WTC11 (cell line): ENCODE measurements around the gene BMPR1B. TPM values are rescaled to one million over a fixed set of nuclear protein-coding genes. Genes with fewer than 3 reads are reported as not detected.
A peak's percentile ranks its signal among the peaks of the same experiment; 100 is the strongest.

Source experiments
- ATAC-seq: fragments of 200-7000 bp; cut with Tn5 transposase; 2 replicates; pipeline ENCODE4 v1.10.0; 2021; ENCODE audit warnings: mild to moderate bottlenecking, moderate library complexity
- CTCF ChIA-PET: fragments of 300-600 bp; sonication (Branson Sonifier 250); formaldehyde crosslinking; loops from one replicate; lab custom pipeline; 2021; ENCODE audit warnings: antibody characterized with exemption; lab: Charles Lee
- POLR2A ChIA-PET: fragments of 350-600 bp; sonication (Branson Sonifier 250); formaldehyde crosslinking; loops from one replicate; lab custom pipeline; 2021; ENCODE audit warnings: antibody characterized with exemption; lab: Charles Lee
- DNase-seq: peaks from one replicate; pipeline ENCODE4 v3.0.0; 2021; ENCODE audit warnings: low spot score
- H3K27ac Mint-ChIP-seq: 2 replicates; pipeline ENCODE4 v1.8.0; 2021; ENCODE audit warnings: mixed read lengths
- H3K27me3 Mint-ChIP-seq: 2 replicates; pipeline ENCODE4 v1.8.0; 2021; ENCODE audit warnings: low read depth, mild to moderate bottlenecking, moderate library complexity, mixed read lengths
- H3K36me3 Mint-ChIP-seq: 2 replicates; pipeline ENCODE4 v1.8.0; 2021; ENCODE audit warnings: mixed read lengths
- H3K4me1 Mint-ChIP-seq: 2 replicates; pipeline ENCODE4 v1.8.0; 2022; ENCODE audit warnings: mixed read lengths
- H3K4me3 Mint-ChIP-seq: 2 replicates; pipeline ENCODE4 v1.8.0; 2021; ENCODE audit warnings: mild to moderate bottlenecking, moderate library complexity, mixed read lengths
- H3K9me3 Mint-ChIP-seq: 2 replicates; pipeline ENCODE4 v1.8.0; 2021; ENCODE audit warnings: mixed read lengths
- AR ChIP-seq: fragments of 250-450 bp; sonication (Bioruptor Pico); IDR thresholded peaks from 2 replicates; pipeline ENCODE4 v1.9.0; 2021; ENCODE audit warnings: mild to moderate bottlenecking
- ARID4B ChIP-seq: sonication (generic); formaldehyde crosslinking; IDR thresholded peaks from 2 replicates; pipeline ENCODE4 v1.8.0; 2023; ENCODE audit warnings: missing genetic modification reagents, mild to moderate bottlenecking, borderline replicate concordance
- CBFB ChIP-seq: sonication (generic); formaldehyde crosslinking; IDR thresholded peaks from 2 replicates; pipeline ENCODE4 v1.8.1; 2022; ENCODE audit warnings: mild to moderate bottlenecking, low read depth, missing genetic modification reagents
- CTCF ChIP-seq: fragments of 200-600 bp; IDR thresholded peaks from 2 replicates; pipeline ENCODE4 v1.8.0; 2022; ENCODE audit warnings: antibody characterized with exemption
- E2F1 ChIP-seq: sonication (generic); formaldehyde crosslinking; IDR thresholded peaks from 2 replicates; pipeline ENCODE4 v1.8.0; 2022; ENCODE audit warnings: mild to moderate bottlenecking, missing genetic modification reagents
- ERG ChIP-seq: fragments of 250-450 bp; sonication (Bioruptor Pico); IDR thresholded peaks from 2 replicates; pipeline ENCODE4 v1.8.0; 2021; ENCODE audit warnings: mild to moderate bottlenecking
- GRHL2 ChIP-seq: fragments of 250-450 bp; sonication (Bioruptor Pico); IDR thresholded peaks from 2 replicates; pipeline ENCODE4 v1.8.0; 2022; ENCODE audit warnings: mild to moderate bottlenecking, moderate library complexity; ENCODE audit not compliant: insufficient replicate concordance, severe bottlenecking
- HMGA2 ChIP-seq: fragments of 250-450 bp; sonication (Bioruptor Pico); IDR thresholded peaks from 2 replicates; pipeline ENCODE4 v1.4.0; 2021; ENCODE audit warnings: mild to moderate bottlenecking, moderate library complexity
- JAZF1 ChIP-seq: fragments of 250-450 bp; sonication (Bioruptor Pico); IDR thresholded peaks from 2 replicates; pipeline ENCODE4 v1.9.0; 2021; ENCODE audit warnings: moderate library complexity, mild to moderate bottlenecking, inconsistent platforms
- MXD4 ChIP-seq: fragments of 250-450 bp; sonication (Bioruptor Pico); IDR thresholded peaks from 2 replicates; pipeline ENCODE4 v1.8.0; 2021; ENCODE audit warnings: mild to moderate bottlenecking, moderate library complexity, borderline replicate concordance
- NFYB ChIP-seq: sonication (generic); formaldehyde crosslinking; conservative IDR thresholded peaks from 2 replicates; pipeline ENCODE4 v1.8.0; 2022; ENCODE audit warnings: low read depth, missing genetic modification reagents
- NR3C1 ChIP-seq: sonication (generic); formaldehyde crosslinking; conservative IDR thresholded peaks from 2 replicates; pipeline ENCODE4 v1.8.1; 2023; ENCODE audit warnings: low read depth, mild to moderate bottlenecking, missing genetic modification reagents
- SOX15 ChIP-seq: fragments of 250-450 bp; sonication (Bioruptor Pico); IDR thresholded peaks from 2 replicates; pipeline ENCODE4 v1.9.0; 2021; ENCODE audit warnings: mild to moderate bottlenecking
- SP1 ChIP-seq: sonication (generic); formaldehyde crosslinking; conservative IDR thresholded peaks from 2 replicates; pipeline ENCODE4 v1.8.1; 2022; ENCODE audit warnings: missing genetic modification reagents
- TEAD1 ChIP-seq: sonication (generic); formaldehyde crosslinking; IDR thresholded peaks from 2 replicates; pipeline ENCODE4 v1.8.0; 2022; ENCODE audit warnings: mild to moderate bottlenecking, missing genetic modification reagents
- TP53 ChIP-seq: sonication (generic); formaldehyde crosslinking; IDR thresholded peaks from 2 replicates; pipeline ENCODE4 v1.8.1; 2023; ENCODE audit warnings: mild to moderate bottlenecking, missing genetic modification reagents
- ZBTB43 ChIP-seq: sonication (generic); formaldehyde crosslinking; IDR thresholded peaks from 2 replicates; pipeline ENCODE4 v1.8.1; 2023; ENCODE audit warnings: mild to moderate bottlenecking, missing genetic modification reagents
- ZNF263 ChIP-seq: sonication (generic); formaldehyde crosslinking; IDR thresholded peaks from 2 replicates; pipeline ENCODE4 v1.8.1; 2022; ENCODE audit warnings: low read depth, mild to moderate bottlenecking, moderate library complexity, missing genetic modification reagents
- ZNF317 ChIP-seq: sonication (generic); formaldehyde crosslinking; IDR thresholded peaks from 2 replicates; pipeline ENCODE4 v1.8.1; 2023; ENCODE audit warnings: low read depth, mild to moderate bottlenecking, moderate library complexity, missing genetic modification reagents, borderline replicate concordance
- ZNF396 ChIP-seq: fragments of 250-450 bp; sonication (Bioruptor Pico); IDR thresholded peaks from 2 replicates; pipeline ENCODE4 v1.8.0; 2021; ENCODE audit warnings: mild to moderate bottlenecking, moderate library complexity, borderline replicate concordance
- ZNF416 ChIP-seq: fragments of 250-450 bp; sonication (Bioruptor Pico); IDR thresholded peaks from 2 replicates; pipeline ENCODE4 v1.9.0; 2021; ENCODE audit warnings: mild to moderate bottlenecking, inconsistent platforms
- ZNF512 ChIP-seq: sonication (generic); formaldehyde crosslinking; IDR thresholded peaks from 2 replicates; pipeline ENCODE4 v1.8.1; 2022; ENCODE audit warnings: missing genetic modification reagents, borderline replicate concordance
- total RNA-seq: library from RNA; stranded (reverse); gene quantifications from 3 replicates; pipeline ENCODE4 v1.2.3, GENCODE V29; 2021

The BMPR1B gene
- total RNA-seq, 1 experiment from 2014 or later = 0.77 TPM

- ChIA-PET CTCF (no interaction called here), POLR2A (no interaction called here)
- Mint-ChIP-seq H3K4me1 (peaks cover 14% of the 10 kb centered on the region), H3K4me3 (no peak overlapping the region), H3K36me3 (no peaks in the 10 kb centered on the region), H3K9me3 (peaks cover 1% of the 10 kb centered on the region), H3K27ac (no peak overlapping the region), H3K27me3 (no peaks in the 10 kb centered on the region)
- DNase-seq = no peak
- no peak for ATAC-seq
- TF ChIP-seq ZNF416 (CRISPR knock-in tag) (no peak), SOX15 (CRISPR knock-in tag) (no peak), GRHL2 (CRISPR knock-in tag) (no peak), AR (CRISPR knock-in tag) (no peak), ZNF512 (no peak), ZNF396 (no peak), TEAD1 (CRISPR knock-in tag) (no peak), NR3C1 (CRISPR knock-in tag) (no peak), NFYB (CRISPR knock-in tag) (no peak), ZNF317 (CRISPR knock-in tag) (no peak), JAZF1 (CRISPR knock-in tag) (no peak), E2F1 (no peak), CTCF (no peak), CBFB (CRISPR knock-in tag) (no peak), HMGA2 (CRISPR knock-in tag) (no peak), ZBTB43 (no peak)
- TF ChIP-seq, all 79 proteins: peak for 0
These were observed 187.0 kb downstream of the BMPR1B start for GRCh38 chr4:94944726-94945125.

GRCh38 chr4:94947681-94948108 lies 189.9 kb downstream of the BMPR1B start:
- ATAC-seq = peak; percentile 69
- no peak for TF ChIP-seq TP53 (CRISPR knock-in tag)
- TF ChIP-seq ARID4B (CRISPR knock-in tag) = no peak
- TF ChIP-seq ERG (CRISPR knock-in tag) = no peak
- no peak for TF ChIP-seq ZNF263
- no peak for TF ChIP-seq MXD4 (CRISPR knock-in tag)
- TF ChIP-seq SP1 = no peak
- TF ChIP-seq ZNF396 = no peak
- TF ChIP-seq, all 79 proteins: peak for 0
- DNase-seq = no peak
- POLR2A ChIA-PET = no interaction called here
- Mint-ChIP-seq H3K27ac (no peak overlapping the region; the same call in 1 of the 2 replicates), H3K4me3 (no peak overlapping the region), H3K36me3 (no peaks in the 10 kb centered on the region), H3K4me1 (0 out of 2 replicates have a peak, but pooled peaks cover 7% of the 10 kb centered on the region), H3K27me3 (no peaks in the 10 kb centered on the region), H3K9me3 (peaks cover 4% of the 10 kb centered on the region)
- CTCF ChIA-PET = no interaction called here
